ACC112 (cell line): ENCODE results near the gene MAD1L1.

ENCODE experiments used
- H2AFZ ChIP-seq: fragments of 200-600 bp; sonication (generic); one replicate; pipeline ENCODE4 v1.6.0; 2017; ENCODE audit warnings: antibody characterized with exemption, low read length; ENCODE audit not compliant: unreplicated experiment
- H3K27ac ChIP-seq: fragments of 200-600 bp; sonication (generic); 2 replicates; pipeline ENCODE4 v1.5.1; 2014; ENCODE audit warnings: low read depth, mild to moderate bottlenecking, antibody characterized with exemption, low read length, moderate library complexity
- H3K27me3 ChIP-seq: fragments of 200-600 bp; sonication (generic); 2 replicates; pipeline ENCODE4 v1.6.1; 2014; ENCODE audit warnings: mild to moderate bottlenecking, antibody characterized with exemption, low read length, moderate library complexity, mixed read lengths; ENCODE audit not compliant: insufficient read depth
- H3K36me3 ChIP-seq: fragments of 200-600 bp; sonication (generic); 2 replicates; pipeline ENCODE4 v1.6.1; 2016; ENCODE audit warnings: mild to moderate bottlenecking, antibody characterized with exemption, low read length, moderate library complexity, mixed read lengths; ENCODE audit not compliant: insufficient read depth
- H3K4me1 ChIP-seq: fragments of 200-600 bp; sonication (generic); one replicate; pipeline ENCODE4 v1.6.1; 2016; ENCODE audit warnings: low read length, mixed read lengths; ENCODE audit not compliant: insufficient read depth, unreplicated experiment, control insufficient read depth
- H3K4me3 ChIP-seq: fragments of 200-600 bp; sonication (generic); 2 replicates; pipeline ENCODE4 v1.5.1; 2014; ENCODE audit warnings: mild to moderate bottlenecking, low read depth, low read length
- H3K79me2 ChIP-seq: fragments of 200-600 bp; sonication (generic); one replicate; pipeline ENCODE4 v1.6.0; 2016; ENCODE audit warnings: low read length; ENCODE audit not compliant: control insufficient read depth, unreplicated experiment, insufficient read depth

The MAD1L1 gene

GRCh38 chr7:2081526-2082135, 151.1 kb downstream of the MAD1L1 start:
- peaks cover 10% of the 10 kb centered on the region for H3K4me1 ChIP-seq
- H3K36me3 ChIP-seq: no peaks in the 10 kb centered on the region; the same call in 1 of the 2 replicates
- H3K27ac ChIP-seq: no peak overlapping the region
- H3K79me2 ChIP-seq: no peaks in the 10 kb centered on the region
- no peak overlapping the region for H2AFZ ChIP-seq
- no peaks in the 10 kb centered on the region for H3K27me3 ChIP-seq
- no peak overlapping the region for H3K4me3 ChIP-seq

GRCh38 chr7:2080477-2080876, 152.3 kb downstream of the MAD1L1 start:
- H3K27me3 ChIP-seq: no peaks in the 10 kb centered on the region
- no peaks in the 10 kb centered on the region for H3K79me2 ChIP-seq
- H3K27ac ChIP-seq: no peak overlapping the region
- H3K4me3 ChIP-seq: no peak overlapping the region
- H3K36me3 ChIP-seq: no peaks in the 10 kb centered on the region; the same call in 1 of the 2 replicates
- no peak overlapping the region for H2AFZ ChIP-seq
- peaks cover 10% of the 10 kb centered on the region for H3K4me1 ChIP-seq

GRCh38 chr7:2080060-2080387, 152.7 kb downstream of the MAD1L1 start:
- Histone ChIP-seq H3K27ac (no peak overlapping the region), H3K27me3 (no peaks in the 10 kb centered on the region), H3K79me2 (no peaks in the 10 kb centered on the region), H3K36me3 (no peaks in the 10 kb centered on the region; the same call in 1 of the 2 replicates), H3K4me3 (no peak overlapping the region), H3K4me1 (peaks cover 10% of the 10 kb centered on the region), H2AFZ (no peak overlapping the region)

GRCh38 chr7:2079332-2080059, 153.2 kb downstream of the MAD1L1 start:
- Histone ChIP-seq H3K4me3 (no peak overlapping the region), H3K79me2 (no peaks in the 10 kb centered on the region), H2AFZ (no peak overlapping the region), H3K27me3 (no peaks in the 10 kb centered on the region), H3K4me1 (peaks cover 10% of the 10 kb centered on the region), H3K27ac (no peak overlapping the region), H3K36me3 (no peaks in the 10 kb centered on the region; the same call in 1 of the 2 replicates)

- Histone ChIP-seq H3K27me3 (no peaks in the 10 kb centered on the region), H3K27ac (no peak overlapping the region), H3K4me1 (peaks cover 10% of the 10 kb centered on the region), H3K79me2 (no peaks in the 10 kb centered on the region), H2AFZ (no peak overlapping the region), H3K36me3 (no peaks in the 10 kb centered on the region; the same call in 1 of the 2 replicates), H3K4me3 (no peak overlapping the region)
These were observed 153.8 kb downstream of the MAD1L1 start for GRCh38 chr7:2078899-2079298.

- Histone ChIP-seq H2AFZ (no peak overlapping the region), H3K27ac (no peak overlapping the region), H3K36me3 (no peaks in the 10 kb centered on the region; the same call in 1 of the 2 replicates), H3K27me3 (no peaks in the 10 kb centered on the region), H3K4me1 (no peaks in the 10 kb centered on the region), H3K79me2 (no peaks in the 10 kb centered on the region), H3K4me3 (no peak overlapping the region)
These were observed 156.1 kb downstream of the MAD1L1 start for GRCh38 chr7:2076649-2077064.

GRCh38 chr7:2075811-2076210, 156.9 kb downstream of the MAD1L1 start:
- no peaks in the 10 kb centered on the region for H3K4me1 ChIP-seq
- no peaks in the 10 kb centered on the region for H3K79me2 ChIP-seq
- no peak overlapping the region for H3K4me3 ChIP-seq
- no peaks in the 10 kb centered on the region for H3K27me3 ChIP-seq
- no peak overlapping the region for H2AFZ ChIP-seq
- no peak overlapping the region for H3K27ac ChIP-seq
- H3K36me3 ChIP-seq: no peaks in the 10 kb centered on the region; the same call in 1 of the 2 replicates

GRCh38 chr7:2074691-2075090, 158.1 kb downstream of the MAD1L1 start:
- Histone ChIP-seq H2AFZ (no peak overlapping the region), H3K4me3 (no peak overlapping the region), H3K36me3 (no peaks in the 10 kb centered on the region; the same call in 1 of the 2 replicates), H3K4me1 (no peaks in the 10 kb centered on the region), H3K27ac (no peak overlapping the region), H3K79me2 (no peaks in the 10 kb centered on the region), H3K27me3 (no peaks in the 10 kb centered on the region)

- Histone ChIP-seq H3K79me2 (no peaks in the 10 kb centered on the region), H3K36me3 (no peaks in the 10 kb centered on the region; the same call in 1 of the 2 replicates), H2AFZ (no peak overlapping the region), H3K27ac (no peak overlapping the region), H3K27me3 (no peaks in the 10 kb centered on the region), H3K4me3 (no peak overlapping the region), H3K4me1 (no peaks in the 10 kb centered on the region)
These were observed 159.9 kb downstream of the MAD1L1 start for GRCh38 chr7:2072798-2073197.

- no peak overlapping the region for H3K4me3 ChIP-seq
- H3K36me3 ChIP-seq: no peaks in the 10 kb centered on the region; the same call in 1 of the 2 replicates
- H3K27me3 ChIP-seq: no peaks in the 10 kb centered on the region
- H3K79me2 ChIP-seq: no peaks in the 10 kb centered on the region
- no peak overlapping the region for H2AFZ ChIP-seq
- no peaks in the 10 kb centered on the region for H3K4me1 ChIP-seq
- no peak overlapping the region for H3K27ac ChIP-seq
These were observed 160.7 kb downstream of the MAD1L1 start for GRCh38 chr7:2072042-2072441.
